ENCODE data around the gene MTAP. TPM values are rescaled to one million over a fixed set of nuclear protein-coding genes. Genes with fewer than 3 reads are reported as not detected.
A peak's percentile ranks its signal among the peaks of the same experiment; 100 is the strongest.

MTAP gene
- total RNA-seq: 35.2 TPM
- long read RNA-seq, full-length matches to known transcripts: 14 of 15 reads
- long read RNA-seq, partial matches to known transcripts: 0 of 15 reads
- long read RNA-seq, other reads (novel, unspliced or antisense): 1 of 15 reads

GRCh38 chr9:21802418-21803000 lies at the start of gene MTAP:
Gene MTAP (plus strand): TSS chr9:21802636. CDS start chr9:21802749, 113 bp downstream.
- TF ChIP-seq, protein P1, sequence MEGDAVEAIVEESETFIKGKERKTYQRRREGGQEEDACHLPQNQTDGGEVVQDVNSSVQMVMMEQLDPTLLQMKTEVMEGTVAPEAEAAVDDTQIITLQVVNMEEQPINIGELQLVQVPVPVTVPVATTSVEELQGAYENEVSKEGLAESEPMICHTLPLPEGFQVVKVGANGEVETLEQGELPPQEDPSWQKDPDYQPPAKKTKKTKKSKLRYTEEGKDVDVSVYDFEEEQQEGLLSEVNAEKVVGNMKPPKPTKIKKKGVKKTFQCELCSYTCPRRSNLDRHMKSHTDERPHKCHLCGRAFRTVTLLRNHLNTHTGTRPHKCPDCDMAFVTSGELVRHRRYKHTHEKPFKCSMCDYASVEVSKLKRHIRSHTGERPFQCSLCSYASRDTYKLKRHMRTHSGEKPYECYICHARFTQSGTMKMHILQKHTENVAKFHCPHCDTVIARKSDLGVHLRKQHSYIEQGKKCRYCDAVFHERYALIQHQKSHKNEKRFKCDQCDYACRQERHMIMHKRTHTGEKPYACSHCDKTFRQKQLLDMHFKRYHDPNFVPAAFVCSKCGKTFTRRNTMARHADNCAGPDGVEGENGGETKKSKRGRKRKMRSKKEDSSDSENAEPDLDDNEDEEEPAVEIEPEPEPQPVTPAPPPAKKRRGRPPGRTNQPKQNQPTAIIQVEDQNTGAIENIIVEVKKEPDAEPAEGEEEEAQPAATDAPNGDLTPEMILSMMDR (IDR thresholded peaks at IDR 0.05): no peak
- intact Hi-C loops (cut with DNase I): loop anchor here (10.0 kb wide), 1 partner anchor 468 kb away; the partner anchor contains the start of gene KLHL9
- ATAC-seq: peak; percentile 97 to 98

GRCh38 chr9:21753523-21753922 lies 48.9 kb upstream of the MTAP start:
- Histone ChIP-seq H3K27ac (no peak overlapping the region), H3K27me3 (ENCODE audit: low read depth) (no peaks in the 10 kb centered on the region), H3K36me3 (no peaks in the 10 kb centered on the region), H3K9me3 (no peaks in the 10 kb centered on the region), H3K4me1 (no peaks in the 10 kb centered on the region), H3K4me3 (no peak overlapping the region)
- DNase-seq (no peak), ATAC-seq (no peak)
- TF ChIP-seq, protein P1 (IDR thresholded peaks at IDR 0.05): no peak
- intact Hi-C loops (cut with DNase I): no loop called here

More at GRCh38 chr9:21802418-21803000, at the start of gene MTAP:
- peak; percentile 93 for DNase-seq
- H3K4me3 ChIP-seq: peak within 1 kb of the TSS; percentile 92
- H3K36me3 ChIP-seq: no peaks in the 10 kb centered on the region
- H3K9me3 ChIP-seq: no peaks in the 10 kb centered on the region
- peak within 1 kb of the TSS; percentile 87 for H3K27ac ChIP-seq
- H3K27me3 ChIP-seq (ENCODE audit: low read depth): no peaks in the 10 kb centered on the region
- H3K4me1 ChIP-seq: peaks cover 26% of the 10 kb centered on the region

DNA sequence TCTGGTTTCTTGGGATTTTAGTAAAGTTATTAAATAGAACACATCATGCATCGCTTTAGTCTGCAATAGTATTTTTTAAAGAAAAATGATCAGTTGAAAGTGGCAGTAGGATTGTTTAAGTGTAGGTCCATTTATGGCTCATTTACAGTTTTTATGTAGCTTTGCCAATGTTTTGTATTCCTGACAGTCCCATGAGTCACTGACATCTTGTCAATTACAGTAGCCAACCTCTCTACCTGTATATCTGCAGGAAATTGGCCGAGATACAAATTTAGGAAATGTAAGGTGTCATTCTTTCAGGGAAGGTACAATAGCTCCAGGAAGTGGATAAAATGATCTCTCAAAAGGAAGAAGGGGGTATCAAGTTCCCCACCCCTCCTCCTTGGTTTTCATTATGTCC lies 47.7 kb upstream of the MTAP start:
- no peaks in the 10 kb centered on the region for H3K4me1 ChIP-seq
- DNase-seq (no peak), ATAC-seq (no peak)
- TF ChIP-seq, protein P1 (IDR thresholded peaks at IDR 0.05): no peak
- intact Hi-C loops (cut with DNase I): no loop called here
- no peaks in the 10 kb centered on the region for H3K9me3 ChIP-seq
- no peaks in the 10 kb centered on the region for H3K36me3 ChIP-seq
- no peak overlapping the region for H3K27ac ChIP-seq
- no peaks in the 10 kb centered on the region for H3K27me3 ChIP-seq (ENCODE audit: low read depth)
- H3K4me3 ChIP-seq: no peak overlapping the region

GRCh38 chr9:21758540-21758939 lies 43.9 kb upstream of the MTAP start:
- no peaks in the 10 kb centered on the region for H3K4me1 ChIP-seq
- intact Hi-C loops (cut with DNase I): no loop called here
- H3K9me3 ChIP-seq: no peaks in the 10 kb centered on the region
- ATAC-seq (no peak), DNase-seq (no peak)
- no peak overlapping the region for H3K27ac ChIP-seq
- no peaks in the 10 kb centered on the region for H3K27me3 ChIP-seq (ENCODE audit: low read depth)
- no peaks in the 10 kb centered on the region for H3K36me3 ChIP-seq
- TF ChIP-seq, protein P1 (IDR thresholded peaks at IDR 0.05): no peak
- H3K4me3 ChIP-seq: no peak overlapping the region

DNA sequence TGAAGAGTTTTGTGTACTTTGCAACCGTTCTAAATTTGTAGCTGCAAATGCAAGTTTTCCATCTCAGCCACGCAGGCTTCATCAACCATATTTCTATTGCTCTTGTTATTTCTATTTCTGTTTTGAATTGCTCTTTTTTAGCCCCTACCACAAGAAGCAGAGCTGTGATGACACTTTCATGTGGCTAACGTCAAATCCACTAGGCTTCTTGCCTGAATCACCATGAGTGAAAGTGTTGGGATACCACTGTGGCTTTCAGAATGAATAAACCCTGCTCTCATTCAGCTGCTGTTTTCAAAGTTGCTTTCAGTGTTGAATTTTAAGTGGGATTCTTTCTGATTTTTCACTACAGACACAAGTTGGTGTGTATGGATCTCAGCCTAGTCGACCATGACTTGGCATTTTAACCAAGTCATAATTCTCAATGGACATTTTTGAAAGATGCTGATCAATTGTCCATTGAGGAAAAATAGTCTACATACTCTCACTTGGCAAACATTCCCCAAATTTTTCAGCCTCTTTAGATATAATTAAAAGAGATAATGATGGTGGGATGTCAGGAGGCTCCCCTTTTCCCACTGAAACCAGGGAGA lies 41.0 kb upstream of the MTAP start:
- Histone ChIP-seq H3K4me3 (no peak overlapping the region), H3K9me3 (no peaks in the 10 kb centered on the region), H3K36me3 (no peaks in the 10 kb centered on the region), H3K4me1 (no peaks in the 10 kb centered on the region), H3K27ac (no peak overlapping the region), H3K27me3 (ENCODE audit: low read depth) (no peaks in the 10 kb centered on the region)
- ATAC-seq (no peak), DNase-seq (no peak)
- TF ChIP-seq, protein P1 (IDR thresholded peaks at IDR 0.05): no peak
- intact Hi-C loops (cut with DNase I): no loop called here

All from lower lobe of right lung (tissue), 2 donors.